Left ventricle myocardium inferior (tissue), 1 donor: ENCODE results near the gene AP1B1. TPM values are rescaled to one million over a fixed set of nuclear protein-coding genes. Genes with fewer than 3 reads are reported as not detected.
"Not testable (repeated sequence)": the region's sequence is repeated elsewhere in the genome, so short reads cannot be mapped to it uniquely, and the experiment has no call there.

ENCODE experiments used
- DNase-seq: peaks from one replicate; pipeline ENCODE4 v3.0.0-alpha.2; 2020
- H3K27ac ChIP-seq: fragments of 200-600 bp; replicated peaks from 2 replicates; pipeline ENCODE4 v1.8.0; 2021
- H3K27me3 ChIP-seq: fragments of 200-600 bp; 2 replicates; pipeline ENCODE4 v1.8.0; 2021; ENCODE audit warnings: low read depth
- H3K36me3 ChIP-seq: fragments of 200-600 bp; 2 replicates; pipeline ENCODE4 v1.8.0; 2021
- H3K4me1 ChIP-seq: fragments of 200-600 bp; 2 replicates; pipeline ENCODE4 v1.8.0; 2021
- H3K4me3 ChIP-seq: fragments of 200-600 bp; 2 replicates; pipeline ENCODE4 v1.8.0; 2021; ENCODE audit warnings: mild to moderate bottlenecking, moderate library complexity
- H3K9me3 ChIP-seq: fragments of 200-600 bp; replicated peaks from 2 replicates; pipeline ENCODE4 v1.8.0; 2021
- intact Hi-C: fragments of 100-400 bp; cut with micrococcal nuclease; formaldehyde crosslinking; loops from one replicate; pipeline ENCODE4 v1.11.0; 2022
- total RNA-seq: library from RNA; stranded (reverse); fragmentation: NEBNext Ultra II Directional; extraction: Animal tissue kit (Norgen Biotek cat#: 25700); gene quantifications from one replicate; pipeline ENCODE4 v1.2.1, GENCODE V29; 2021
- TF ChIP-seq, protein P1 (sequence below): fragments of 200-600 bp; IDR thresholded peaks from 2 replicates; pipeline ENCODE4 v1.8.0; 2021; ENCODE audit warnings: antibody characterized with exemption, mild to moderate bottlenecking, borderline replicate concordance
- donor health status: DM: no; HTN: yes; CAD: no; lungs with severe emphysema.

AP1B1 gene
- total RNA-seq, 1 donor from 2014 or later = 28.2 TPM

DNA sequence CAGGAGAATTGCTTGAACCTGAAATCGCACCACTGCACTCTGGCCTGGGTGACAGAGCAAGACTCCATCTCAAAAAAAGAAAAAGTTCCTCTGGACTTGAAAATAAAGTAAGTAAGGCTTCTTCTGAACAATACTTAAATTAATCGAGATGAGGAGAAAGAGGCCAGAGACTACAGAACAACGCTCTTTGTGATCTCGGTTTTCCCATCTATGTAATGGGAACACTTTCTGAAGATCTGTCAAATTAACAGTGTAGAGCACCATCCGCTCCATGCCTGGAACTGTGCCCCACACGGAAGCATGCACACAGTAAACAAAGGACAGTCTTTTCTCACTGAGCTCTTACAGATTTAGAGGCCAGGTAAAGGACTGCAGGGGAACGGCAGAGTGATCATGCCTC lies 9.1 kb downstream of the AP1B1 start:
- peaks cover 41% of the 10 kb centered on the region for H3K4me1 ChIP-seq
- H3K36me3 ChIP-seq = peaks cover 15% of the 10 kb centered on the region

DNA sequence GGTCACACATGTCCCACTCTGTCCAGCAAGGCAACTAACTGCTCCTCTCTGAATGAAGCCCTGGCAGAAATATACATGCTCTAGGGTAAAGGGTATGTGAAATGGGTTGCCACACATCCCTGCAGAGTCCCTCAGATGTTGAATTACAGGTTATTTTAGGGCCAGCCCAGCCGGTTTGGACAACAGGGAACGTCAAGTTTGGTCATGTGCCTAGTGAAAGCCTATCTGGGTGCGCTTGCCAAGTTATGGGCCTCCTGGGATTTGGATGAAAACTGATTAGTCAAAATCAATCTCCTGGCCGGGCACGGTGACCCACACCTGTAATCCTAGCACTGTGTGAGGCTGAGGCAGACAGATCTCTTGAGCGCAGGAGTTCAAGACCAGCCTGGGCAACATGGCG lies 10.4 kb downstream of the AP1B1 start:
- intact Hi-C loops = no loop called here
- DNase-seq = no peak
- TF ChIP-seq, protein P1, sequence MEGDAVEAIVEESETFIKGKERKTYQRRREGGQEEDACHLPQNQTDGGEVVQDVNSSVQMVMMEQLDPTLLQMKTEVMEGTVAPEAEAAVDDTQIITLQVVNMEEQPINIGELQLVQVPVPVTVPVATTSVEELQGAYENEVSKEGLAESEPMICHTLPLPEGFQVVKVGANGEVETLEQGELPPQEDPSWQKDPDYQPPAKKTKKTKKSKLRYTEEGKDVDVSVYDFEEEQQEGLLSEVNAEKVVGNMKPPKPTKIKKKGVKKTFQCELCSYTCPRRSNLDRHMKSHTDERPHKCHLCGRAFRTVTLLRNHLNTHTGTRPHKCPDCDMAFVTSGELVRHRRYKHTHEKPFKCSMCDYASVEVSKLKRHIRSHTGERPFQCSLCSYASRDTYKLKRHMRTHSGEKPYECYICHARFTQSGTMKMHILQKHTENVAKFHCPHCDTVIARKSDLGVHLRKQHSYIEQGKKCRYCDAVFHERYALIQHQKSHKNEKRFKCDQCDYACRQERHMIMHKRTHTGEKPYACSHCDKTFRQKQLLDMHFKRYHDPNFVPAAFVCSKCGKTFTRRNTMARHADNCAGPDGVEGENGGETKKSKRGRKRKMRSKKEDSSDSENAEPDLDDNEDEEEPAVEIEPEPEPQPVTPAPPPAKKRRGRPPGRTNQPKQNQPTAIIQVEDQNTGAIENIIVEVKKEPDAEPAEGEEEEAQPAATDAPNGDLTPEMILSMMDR = no peak
- no peaks in the 10 kb centered on the region for H3K27me3 ChIP-seq
- no peak overlapping the region for H3K27ac ChIP-seq
- H3K36me3 ChIP-seq = peaks cover 15% of the 10 kb centered on the region
- no peak overlapping the region for H3K4me3 ChIP-seq
- no peaks in the 10 kb centered on the region for H3K9me3 ChIP-seq
- H3K4me1 ChIP-seq = peaks cover 29% of the 10 kb centered on the region

More for the DNA sequence above, 9.1 kb downstream of the AP1B1 start:
- TF ChIP-seq, protein P1 = no peak
- intact Hi-C loops = no loop called here
- no peak for DNase-seq
- Histone ChIP-seq H3K27ac (no peak overlapping the region), H3K9me3 (no peaks in the 10 kb centered on the region), H3K4me3 (no peak overlapping the region), H3K27me3 (no peaks in the 10 kb centered on the region)

DNA sequence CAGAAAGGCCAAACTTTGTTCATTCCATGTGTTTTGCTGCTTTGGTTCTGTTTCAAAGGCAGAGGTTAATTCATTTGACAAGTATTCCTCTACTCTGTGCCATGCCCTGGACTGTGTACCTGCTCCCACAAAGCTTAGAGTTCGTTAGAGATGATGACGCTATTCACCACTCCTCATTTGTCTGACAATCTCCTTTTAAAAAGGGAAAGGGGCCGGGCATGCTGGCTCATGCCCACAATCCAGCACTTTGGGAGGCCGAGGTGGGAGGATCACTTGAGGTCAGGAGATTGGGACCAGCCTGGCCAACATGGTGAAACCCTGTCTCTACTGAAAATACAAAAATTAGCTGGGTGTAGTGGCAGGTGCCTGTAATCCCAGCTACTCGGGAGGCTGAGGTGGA lies 11.7 kb downstream of the AP1B1 start:
- H3K4me3 ChIP-seq, H3K9me3 ChIP-seq, H3K27me3 ChIP-seq, DNase-seq, intact Hi-C loops, H3K27ac ChIP-seq: not testable (repeated sequence)
- peaks cover 13% of the 10 kb centered on the region for H3K36me3 ChIP-seq
- H3K4me1 ChIP-seq = peaks cover 17% of the 10 kb centered on the region

DNA sequence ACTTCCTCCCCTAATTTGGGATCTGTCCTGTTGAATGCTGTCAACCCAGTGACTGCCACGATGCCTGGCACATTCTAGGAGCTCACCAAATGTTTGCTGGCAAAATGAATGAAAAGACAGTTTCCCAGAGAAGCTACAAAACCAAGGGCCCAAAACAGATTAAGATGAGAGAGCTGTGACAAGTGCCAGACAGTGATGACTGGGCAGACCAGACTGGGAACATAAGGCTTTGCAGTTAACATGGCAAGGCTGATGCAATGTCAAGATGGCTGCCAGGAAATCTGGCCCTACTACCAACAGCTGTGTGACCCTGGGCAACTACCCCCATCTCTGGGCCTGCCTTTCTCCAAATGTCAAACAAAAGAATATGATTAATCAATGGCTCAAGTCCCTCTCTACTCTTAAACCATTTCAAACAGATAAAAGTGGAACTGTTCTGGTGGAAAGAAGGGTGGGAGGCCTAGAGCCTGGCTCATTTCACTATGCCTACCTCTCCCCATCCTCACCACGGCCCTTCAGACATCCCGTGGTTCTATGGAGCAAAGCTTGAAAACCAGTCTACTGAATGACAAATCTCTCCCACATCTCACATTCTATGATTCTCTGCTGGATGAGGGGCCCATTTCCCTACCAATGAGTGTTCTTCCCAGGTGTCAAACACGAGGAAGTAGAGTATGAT lies 12.8 kb downstream of the AP1B1 start:
- intact Hi-C loops = no loop called here
- H3K4me1 ChIP-seq = peaks cover 14% of the 10 kb centered on the region
- DNase-seq = no peak
- H3K9me3 ChIP-seq = no peaks in the 10 kb centered on the region
- TF ChIP-seq, protein P1 = no peak
- H3K27me3 ChIP-seq = no peaks in the 10 kb centered on the region
- H3K36me3 ChIP-seq = peaks cover 13% of the 10 kb centered on the region
- no peak overlapping the region for H3K4me3 ChIP-seq
- H3K27ac ChIP-seq = no peak overlapping the region

DNA sequence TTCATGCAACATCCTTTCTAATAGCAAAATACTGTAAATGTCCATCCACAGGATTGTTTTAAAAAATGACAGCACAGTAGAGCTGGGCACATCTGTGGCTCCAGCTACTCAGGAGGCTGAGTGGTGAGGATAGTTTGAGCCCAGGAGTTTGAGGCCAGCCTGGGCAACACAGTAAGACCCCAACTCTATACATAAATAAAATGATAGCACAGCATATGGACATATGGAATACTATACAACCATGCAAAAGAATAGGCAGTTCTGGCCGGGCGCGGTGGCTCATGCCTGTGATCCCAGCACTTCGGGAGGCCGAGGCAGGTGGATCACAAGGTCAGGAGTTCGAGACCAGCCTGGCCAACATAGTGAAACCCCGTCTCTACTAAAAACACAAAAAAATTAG lies 13.6 kb downstream of the AP1B1 start:
- Histone ChIP-seq H3K36me3 (peaks cover 13% of the 10 kb centered on the region), H3K4me1 (peaks cover 13% of the 10 kb centered on the region)
- H3K9me3 ChIP-seq, DNase-seq, H3K27ac ChIP-seq, H3K27me3 ChIP-seq, H3K4me3 ChIP-seq, intact Hi-C loops: not testable (repeated sequence)

DNA sequence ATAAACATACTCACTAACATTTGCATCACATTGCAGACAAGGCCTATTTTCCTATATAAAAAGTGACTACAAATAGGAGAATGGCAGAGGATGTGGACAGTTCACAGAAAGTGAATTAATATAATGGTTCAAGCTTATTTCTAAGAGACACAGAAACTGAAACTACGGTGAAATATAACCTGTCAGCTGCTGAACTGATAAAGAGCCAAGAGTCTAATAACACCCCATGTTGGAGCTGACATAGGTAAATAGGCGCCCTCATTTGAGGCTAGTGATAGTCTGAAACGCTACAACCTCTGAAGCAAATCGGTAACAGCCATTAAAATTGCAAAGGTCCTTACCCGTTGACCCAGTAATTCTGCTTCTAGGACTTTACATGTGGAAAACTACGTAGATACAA lies 14.0 kb downstream of the AP1B1 start:
- Histone ChIP-seq H3K4me3 (no peak overlapping the region), H3K27ac (no peak overlapping the region), H3K9me3 (no peaks in the 10 kb centered on the region), H3K36me3 (peaks cover 13% of the 10 kb centered on the region), H3K4me1 (peaks cover 15% of the 10 kb centered on the region), H3K27me3 (no peaks in the 10 kb centered on the region)
- TF ChIP-seq, protein P1 = no peak
- no peak for DNase-seq
- intact Hi-C loops = no loop called here
